Ishikawa (cell line): ENCODE results near the gene C6.

Experiments used
- CREB1 ChIP-seq: IDR thresholded peaks from 2 replicates; pipeline ENCODE4 v1.6.1; 2012; ENCODE audit warnings: low read depth
- EGR1 ChIP-seq: IDR thresholded peaks from 2 replicates; pipeline ENCODE4 v1.6.1; 2012
- EP300 ChIP-seq: IDR thresholded peaks from 2 replicates; pipeline ENCODE4 v1.6.1; 2012; ENCODE audit warnings: borderline replicate concordance
- REST ChIP-seq: IDR thresholded peaks from 2 replicates; pipeline ENCODE4 v1.6.1; 2012; ENCODE audit warnings: low read depth, mild to moderate bottlenecking
- TAF1 ChIP-seq: IDR thresholded peaks from 2 replicates; pipeline ENCODE4 v1.6.1; 2012; ENCODE audit warnings: low read depth, mild to moderate bottlenecking
- USF1 ChIP-seq: IDR thresholded peaks from 2 replicates; pipeline ENCODE4 v1.6.1; 2012

GRCh38 chr5:41211417-41211816 is 1.9 kb downstream of the C6 start:
- TF ChIP-seq REST = no peak
- no peak for TF ChIP-seq TAF1
- no peak for TF ChIP-seq EGR1
- no peak for TF ChIP-seq USF1
- no peak for TF ChIP-seq EP300
- TF ChIP-seq CREB1 = no peak
